ENCODE results near the gene ARHGAP6.

- TF ChIP-seq CTCF (IDR thresholded peaks at IDR 0.05) (no peak), POLR2AphosphoS5 (IDR thresholded peaks at IDR 0.05) (no peak), POLR2A (IDR thresholded peaks at IDR 0.05) (no peak), EP300 (IDR thresholded peaks at IDR 0.05) (no peak)
Observed at GRCh38 chrX:11575332-11575731, 90.4 kb downstream of the ARHGAP6 start.
